Measurements from ENCODE around the gene NOTUM.

Gene NOTUM

DNA sequence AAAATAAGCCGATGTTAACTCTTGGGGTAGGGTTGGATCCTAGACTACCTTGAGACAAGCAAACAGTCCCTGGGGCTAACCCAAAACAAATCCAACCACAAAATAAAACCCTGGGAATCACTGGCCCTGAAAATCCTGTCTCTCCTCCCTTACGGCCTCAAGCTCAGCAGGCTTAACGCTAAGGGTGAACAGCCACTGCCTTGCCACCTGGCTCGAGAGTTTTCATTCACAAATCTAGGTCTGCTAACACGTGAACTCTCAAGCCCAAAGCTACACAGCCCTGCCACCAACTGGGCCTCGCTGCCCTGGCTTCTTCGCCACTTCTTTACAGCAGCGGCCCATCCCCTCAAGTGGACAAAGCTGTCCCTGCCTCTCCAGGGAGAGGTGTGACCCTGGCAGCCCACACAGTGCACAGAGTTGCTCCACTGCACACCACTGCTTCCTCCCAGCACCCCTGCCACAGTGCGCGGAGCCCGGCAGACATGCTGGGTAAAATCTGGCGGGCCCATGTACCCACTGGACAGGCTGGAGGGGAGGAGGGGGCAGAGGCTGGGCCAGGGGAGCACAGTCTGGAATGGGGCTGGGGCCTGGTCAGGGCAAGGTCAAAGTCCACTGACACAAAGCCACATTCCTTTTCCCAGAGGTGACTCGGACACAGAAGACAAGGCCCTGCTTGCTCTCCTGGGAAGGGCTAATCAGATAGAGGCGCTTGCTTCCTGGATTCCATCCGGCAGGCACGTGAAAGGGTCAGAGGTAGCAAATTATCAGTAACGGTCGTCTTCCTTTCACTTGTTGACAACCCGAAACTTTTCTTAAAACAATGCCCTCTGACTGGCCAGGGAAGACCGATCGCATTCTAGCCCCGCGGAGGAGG, 50.8 kb downstream of the NOTUM start:
- DNase-seq (ENCODE audit: low spot score), result no peak

DNA sequence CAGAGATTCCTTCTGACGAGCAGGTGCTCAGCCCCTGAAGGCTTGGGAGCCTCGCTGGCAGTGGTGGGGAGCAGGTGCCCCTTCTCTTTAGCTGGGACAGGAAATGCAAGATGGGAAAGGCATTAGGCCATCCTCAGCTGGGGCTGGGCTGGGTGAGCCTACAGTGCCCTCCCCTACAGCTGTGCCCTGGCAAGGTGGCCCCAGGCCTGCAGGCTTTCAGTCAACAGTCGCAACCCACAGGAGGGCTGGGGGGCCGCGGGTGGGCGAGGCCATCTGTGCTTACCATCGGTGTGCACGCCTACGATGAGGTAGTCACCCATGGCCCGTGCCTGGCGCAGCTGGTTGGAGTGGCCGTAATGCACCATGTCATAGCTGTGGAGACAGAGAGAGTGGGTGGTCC, 51.8 kb downstream of the NOTUM start:
- DNase-seq (ENCODE audit: low spot score), result no peak

- DNase-seq (ENCODE audit: low spot score), result no peak
These were observed 52.2 kb downstream of the NOTUM start for GRCh38 chr17:81908793-81909192.

GRCh38 chr17:81907219-81908145, 53.5 kb downstream of the NOTUM start:
- no peak for DNase-seq (ENCODE audit: low spot score)

DNA sequence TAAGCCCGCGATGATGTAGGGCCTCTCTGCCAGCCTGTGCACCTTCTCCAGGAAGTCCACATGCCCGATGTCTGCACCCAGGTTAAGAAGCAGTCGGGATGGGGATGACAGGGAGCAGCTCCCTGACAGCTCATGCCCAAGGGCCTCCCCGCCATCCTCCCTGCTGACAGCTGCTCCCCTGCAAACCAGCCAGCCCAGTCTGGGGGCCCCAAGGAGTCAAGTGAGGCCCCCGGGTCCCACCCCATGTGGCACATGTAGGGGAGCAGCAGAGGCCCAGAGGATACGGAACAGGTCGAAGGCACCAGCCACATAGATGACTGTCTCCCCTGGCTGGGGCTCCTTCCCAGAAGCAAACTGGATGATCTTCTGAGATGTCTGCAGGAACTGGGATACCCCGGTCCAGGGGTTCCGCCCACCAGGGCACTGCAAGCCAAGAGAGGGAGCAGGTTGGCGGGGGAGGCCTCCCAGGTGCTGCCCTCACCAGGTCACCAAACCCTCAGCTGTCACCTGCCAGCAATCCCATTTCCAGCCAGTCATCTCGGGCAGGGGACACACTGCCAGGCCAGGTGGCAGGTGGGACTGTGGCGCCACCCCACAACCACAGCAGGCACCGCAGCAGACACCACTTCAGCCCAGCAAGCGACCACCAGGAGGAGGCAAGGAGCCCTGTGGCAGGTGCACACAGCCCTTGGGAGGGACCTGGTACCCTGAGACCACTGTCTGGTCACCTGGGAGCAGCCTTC, 54.3 kb downstream of the NOTUM start:
- DNase-seq (ENCODE audit: low spot score), result no peak

GRCh38 chr17:81905993-81906392, 55.0 kb downstream of the NOTUM start:
- DNase-seq (ENCODE audit: low spot score), result no peak

DNA sequence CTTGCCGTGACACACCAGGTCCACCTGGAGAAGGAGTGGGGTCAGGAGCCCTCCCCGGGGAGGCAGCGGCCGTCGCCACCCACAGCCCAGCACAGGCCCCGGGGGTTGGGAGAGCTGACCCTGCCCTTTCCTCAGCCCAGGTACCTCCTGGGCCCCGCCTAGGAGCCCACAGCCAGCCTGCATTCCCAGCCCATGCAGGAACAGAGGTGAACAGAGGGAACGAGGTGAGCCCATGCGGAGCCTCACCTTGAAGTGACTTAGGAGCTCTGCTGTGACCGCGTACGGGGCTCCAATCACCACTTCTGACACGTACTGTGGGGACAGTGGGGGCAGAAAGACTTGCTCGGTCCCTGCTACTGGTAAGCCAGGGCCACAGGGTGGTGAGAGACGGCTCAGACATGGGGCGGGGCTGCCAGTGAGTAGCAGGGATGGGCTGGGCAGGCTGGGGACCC, 55.5 kb downstream of the NOTUM start:
- DNase-seq (ENCODE audit: low spot score), result no peak

DNA sequence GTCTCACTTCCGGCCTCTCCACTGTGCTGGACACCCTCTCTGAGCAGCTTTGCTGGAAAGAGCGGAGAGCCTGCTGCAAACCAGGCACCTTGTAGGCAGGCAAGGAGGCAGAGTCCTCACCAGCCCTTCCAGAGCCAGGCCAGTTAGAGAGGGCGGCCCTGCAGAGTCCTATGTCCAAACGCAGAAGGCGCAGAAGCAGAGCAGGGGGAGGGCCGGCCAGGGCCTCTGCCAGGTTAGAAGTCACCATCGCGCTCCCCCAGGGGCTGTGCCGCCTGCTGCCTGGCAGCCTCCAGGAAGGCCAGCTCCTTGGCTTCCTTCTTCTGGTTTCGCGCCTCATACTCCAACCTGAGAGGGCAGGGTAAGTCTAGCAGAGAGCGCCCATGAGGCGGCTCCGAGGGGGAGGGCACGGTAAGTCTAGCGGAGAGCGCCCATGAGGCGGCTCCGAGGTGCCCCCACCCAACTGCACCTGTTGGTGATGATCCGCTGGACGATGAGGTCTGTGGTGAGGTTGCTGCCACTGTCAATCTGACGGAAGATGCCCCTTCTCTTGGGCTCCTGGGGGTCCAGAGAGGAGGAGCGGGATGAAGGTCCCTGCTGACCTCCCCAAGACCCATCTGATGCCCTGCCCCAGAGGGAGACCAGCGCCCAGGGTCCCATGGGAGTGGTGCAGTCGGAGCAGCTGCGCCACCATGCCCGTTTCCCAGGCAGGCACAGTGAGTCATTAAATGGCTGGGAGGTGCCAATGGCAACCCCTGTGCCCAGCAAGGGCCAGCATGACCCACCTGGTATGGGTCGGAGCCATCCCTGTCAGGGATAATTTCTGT, 56.2 kb downstream of the NOTUM start:
- no peak for DNase-seq (ENCODE audit: low spot score)

DNA sequence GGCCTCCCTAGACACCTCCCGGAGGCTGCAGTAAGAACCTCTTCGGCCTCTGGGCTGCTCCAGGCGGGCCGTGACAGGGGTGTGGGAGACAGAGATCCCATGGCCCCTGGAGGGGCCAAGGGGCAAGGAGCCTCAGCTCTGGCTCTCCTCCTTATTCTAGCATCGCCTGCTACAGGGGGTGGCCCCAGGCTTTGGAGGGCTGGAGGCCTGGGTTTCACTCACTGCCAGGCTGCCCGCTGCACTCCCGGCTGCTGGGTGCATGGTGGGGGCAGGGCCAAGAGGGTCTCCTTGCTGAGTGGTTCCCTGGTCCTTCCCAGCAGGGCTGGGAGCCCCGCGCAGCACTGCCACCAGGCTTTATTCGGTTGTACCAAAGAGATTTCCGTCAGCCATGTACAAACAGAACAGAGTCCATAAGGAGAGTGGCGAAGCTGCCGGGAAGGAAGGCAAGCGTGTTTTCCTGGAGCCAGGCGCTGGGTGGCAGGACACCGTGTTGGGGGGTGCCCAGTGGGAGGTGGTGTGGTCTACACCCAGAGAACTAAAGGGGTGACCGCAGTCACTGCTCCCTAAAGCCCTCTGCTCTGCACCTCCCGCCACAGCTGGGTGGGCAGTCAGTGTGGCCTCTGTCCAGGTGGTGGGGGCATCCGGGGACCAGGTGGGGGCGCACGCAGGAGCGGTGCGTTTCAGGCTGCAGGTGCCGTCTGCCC, 56.9 kb downstream of the NOTUM start:
- DNase-seq (ENCODE audit: low spot score), result no peak

DNA sequence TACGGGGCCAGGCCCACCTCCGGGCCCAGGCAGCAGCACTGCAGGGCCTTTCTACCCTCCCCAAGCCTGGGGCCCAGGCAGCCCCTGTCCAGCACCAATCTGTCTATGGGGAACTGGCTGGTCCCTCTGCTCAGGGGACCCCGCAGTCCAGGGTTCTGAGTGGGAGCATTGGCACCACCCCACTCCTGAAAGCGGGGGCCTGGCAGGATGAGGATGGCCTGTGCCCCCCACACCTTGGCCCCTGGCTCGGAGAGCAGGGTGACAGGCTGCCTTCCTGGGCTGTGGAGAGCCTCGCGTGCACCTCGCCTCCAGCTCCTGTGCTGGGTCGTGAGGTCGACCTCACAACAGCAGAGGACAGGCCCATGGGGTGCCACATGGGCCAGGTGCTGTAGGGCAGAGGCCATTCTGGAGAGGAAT, 57.6 kb downstream of the NOTUM start:
- DNase-seq (ENCODE audit: low spot score), result no peak

DNA sequence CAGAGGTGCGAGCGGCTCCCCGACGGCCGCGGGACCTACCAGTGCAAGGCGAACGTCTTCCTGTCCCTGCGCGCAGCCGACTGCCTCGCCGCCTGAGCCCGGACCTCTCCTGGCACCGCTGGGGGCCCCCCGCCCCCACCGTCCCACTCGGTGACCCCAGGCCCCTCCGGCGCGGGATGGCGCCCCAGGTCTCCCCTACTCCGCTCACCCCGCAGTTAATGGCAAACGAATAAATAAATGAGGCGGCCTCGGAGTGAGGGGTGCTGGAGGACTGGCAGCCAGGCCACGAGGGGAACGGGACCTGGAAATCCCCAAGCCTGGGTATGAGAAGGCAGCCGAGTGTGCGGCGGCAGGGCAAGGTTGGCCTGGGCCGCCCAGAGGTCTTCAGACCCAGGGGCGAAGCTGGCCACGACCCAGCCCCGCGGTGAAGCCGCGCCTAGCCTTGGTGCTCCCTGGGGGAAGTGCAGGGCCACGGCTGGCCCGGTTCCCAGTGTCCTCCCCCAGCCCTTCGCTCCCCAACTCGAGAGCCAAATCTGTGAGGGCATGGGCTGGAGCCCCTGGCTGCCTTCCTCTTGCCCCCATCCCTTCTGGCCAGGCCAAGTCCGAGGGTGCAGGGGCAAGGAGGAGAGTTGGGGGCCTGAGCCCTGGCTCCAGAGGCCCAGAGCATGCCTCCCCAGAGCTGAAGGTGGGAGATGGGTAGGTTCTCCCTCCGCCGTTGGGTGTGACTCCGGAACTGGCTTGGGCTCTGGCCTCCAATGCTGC, 58.2 kb downstream of the NOTUM start:
- DNase-seq (ENCODE audit: low spot score), result no peak

Measured in Ammon's horn (tissue), 1 donor.